ENCODE data around the gene BBIP1.

Gene BBIP1

GRCh38 chr10:110880012-110880411 lies 39.0 kb downstream of the BBIP1 start:
- Histone ChIP-seq H3F3A (ENCODE audit: insufficient read depth, low read length) (no peaks in the 10 kb centered on the region), H2AFZ (ENCODE audit: low read length) (no peak overlapping the region), H3K9me3 (ENCODE audit: low read length) (no peaks in the 10 kb centered on the region), H3K4me2 (ENCODE audit: low read length) (no peak overlapping the region), H4K20me1 (ENCODE audit: insufficient read depth, low read length) (no peaks in the 10 kb centered on the region), H3K79me2 (ENCODE audit: insufficient read depth, low read length) (peaks cover 21% of the 10 kb centered on the region), H3K27me3 (ENCODE audit: insufficient read depth, low read length) (no peaks in the 10 kb centered on the region), H3K4me1 (ENCODE audit: insufficient read depth, low read length, severe bottlenecking) (peaks cover 48% of the 10 kb centered on the region), H3K36me3 (ENCODE audit: insufficient read depth, low read length) (peaks cover 90% of the 10 kb centered on the region), H3K27ac (ENCODE audit: low read depth, low read length, poor library complexity, severe bottlenecking) (peak overlapping the region; percentile 9), H3K9ac (ENCODE audit: low read length) (no peak overlapping the region), H3K9me2 (ENCODE audit: low read depth, low read length) (no peaks in the 10 kb centered on the region), H3K4me3 (ENCODE audit: low read depth, low read length, poor library complexity, severe bottlenecking) (no peak overlapping the region)
- no peak for TF ChIP-seq CTCF (IDR thresholded peaks at IDR 0.05; ENCODE audit: low read length)
- TF ChIP-seq EZH2 (IDR thresholded peaks at IDR 0.05; ENCODE audit: borderline replicate concordance, low read length): no peak

DNA sequence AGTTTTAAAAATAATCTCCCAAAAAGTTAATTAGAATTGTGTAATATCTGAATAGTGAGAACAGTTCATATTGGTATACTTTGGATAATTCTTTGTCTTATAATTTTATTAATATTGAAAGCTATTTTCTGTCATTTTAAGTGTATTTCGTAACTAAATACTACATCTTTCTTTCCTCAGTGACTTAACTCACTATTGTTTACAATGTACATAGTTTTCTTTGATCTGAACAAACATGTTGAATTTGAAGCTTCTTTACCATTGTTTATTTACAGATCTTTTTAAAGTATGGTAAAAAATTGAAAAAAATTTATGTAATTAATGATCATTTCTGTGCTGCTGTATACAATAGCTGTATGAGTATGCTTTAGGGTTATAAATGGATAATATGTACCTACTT lies 42.2 kb downstream of the BBIP1 start:
- Histone ChIP-seq H3K27ac (ENCODE audit: low read depth, low read length, poor library complexity, severe bottlenecking) (no peak overlapping the region), H3K9ac (ENCODE audit: low read length) (no peak overlapping the region), H3K4me1 (ENCODE audit: insufficient read depth, low read length, severe bottlenecking) (peaks cover 50% of the 10 kb centered on the region), H3K36me3 (ENCODE audit: insufficient read depth, low read length) (peaks cover 64% of the 10 kb centered on the region), H4K20me1 (ENCODE audit: insufficient read depth, low read length) (no peaks in the 10 kb centered on the region), H2AFZ (ENCODE audit: low read length) (no peak overlapping the region), H3K4me3 (ENCODE audit: low read depth, low read length, poor library complexity, severe bottlenecking) (no peak overlapping the region), H3K27me3 (ENCODE audit: insufficient read depth, low read length) (no peaks in the 10 kb centered on the region), H3K9me3 (ENCODE audit: low read length) (no peaks in the 10 kb centered on the region), H3K79me2 (ENCODE audit: insufficient read depth, low read length) (peaks cover 47% of the 10 kb centered on the region), H3K9me2 (ENCODE audit: low read depth, low read length) (no peaks in the 10 kb centered on the region), H3F3A (ENCODE audit: insufficient read depth, low read length) (no peaks in the 10 kb centered on the region), H3K4me2 (ENCODE audit: low read length) (no peak overlapping the region)
- no peak for TF ChIP-seq EZH2 (IDR thresholded peaks at IDR 0.05; ENCODE audit: borderline replicate concordance, low read length)
- TF ChIP-seq CTCF (IDR thresholded peaks at IDR 0.05; ENCODE audit: low read length): no peak

GRCh38 chr10:110876000-110876399 lies 43.0 kb downstream of the BBIP1 start:
- TF ChIP-seq CTCF (IDR thresholded peaks at IDR 0.05; ENCODE audit: low read length) (no peak), EZH2 (IDR thresholded peaks at IDR 0.05; ENCODE audit: borderline replicate concordance, low read length) (no peak)
- Histone ChIP-seq H3K36me3 (ENCODE audit: insufficient read depth, low read length) (peaks cover 56% of the 10 kb centered on the region), H3K27me3 (ENCODE audit: insufficient read depth, low read length) (no peaks in the 10 kb centered on the region), H4K20me1 (ENCODE audit: insufficient read depth, low read length) (no peaks in the 10 kb centered on the region), H3K79me2 (ENCODE audit: insufficient read depth, low read length) (peaks cover 47% of the 10 kb centered on the region), H3K9me2 (ENCODE audit: low read depth, low read length) (no peaks in the 10 kb centered on the region), H3F3A (ENCODE audit: insufficient read depth, low read length) (no peaks in the 10 kb centered on the region), H3K27ac (ENCODE audit: low read depth, low read length, poor library complexity, severe bottlenecking) (no peak overlapping the region), H2AFZ (ENCODE audit: low read length) (no peak overlapping the region), H3K4me3 (ENCODE audit: low read depth, low read length, poor library complexity, severe bottlenecking) (no peak overlapping the region), H3K9ac (ENCODE audit: low read length) (no peak overlapping the region), H3K4me2 (ENCODE audit: low read length) (no peak overlapping the region), H3K4me1 (ENCODE audit: insufficient read depth, low read length, severe bottlenecking) (peaks cover 49% of the 10 kb centered on the region), H3K9me3 (ENCODE audit: low read length) (no peaks in the 10 kb centered on the region)

All from OCI-LY1 (cell line).